T follicular helper cell (primary cell): ENCODE data around the gene STX19.
"Not testable (repeated sequence)": the region's sequence is repeated elsewhere in the genome, so short reads cannot be mapped to it uniquely, and the experiment has no call there.

ENCODE experiments used
- DNase-seq: peaks from one replicate; pipeline ENCODE4 v3.0.0-alpha.2; 2020; ENCODE audit warnings: low read depth

Gene STX19

DNA sequence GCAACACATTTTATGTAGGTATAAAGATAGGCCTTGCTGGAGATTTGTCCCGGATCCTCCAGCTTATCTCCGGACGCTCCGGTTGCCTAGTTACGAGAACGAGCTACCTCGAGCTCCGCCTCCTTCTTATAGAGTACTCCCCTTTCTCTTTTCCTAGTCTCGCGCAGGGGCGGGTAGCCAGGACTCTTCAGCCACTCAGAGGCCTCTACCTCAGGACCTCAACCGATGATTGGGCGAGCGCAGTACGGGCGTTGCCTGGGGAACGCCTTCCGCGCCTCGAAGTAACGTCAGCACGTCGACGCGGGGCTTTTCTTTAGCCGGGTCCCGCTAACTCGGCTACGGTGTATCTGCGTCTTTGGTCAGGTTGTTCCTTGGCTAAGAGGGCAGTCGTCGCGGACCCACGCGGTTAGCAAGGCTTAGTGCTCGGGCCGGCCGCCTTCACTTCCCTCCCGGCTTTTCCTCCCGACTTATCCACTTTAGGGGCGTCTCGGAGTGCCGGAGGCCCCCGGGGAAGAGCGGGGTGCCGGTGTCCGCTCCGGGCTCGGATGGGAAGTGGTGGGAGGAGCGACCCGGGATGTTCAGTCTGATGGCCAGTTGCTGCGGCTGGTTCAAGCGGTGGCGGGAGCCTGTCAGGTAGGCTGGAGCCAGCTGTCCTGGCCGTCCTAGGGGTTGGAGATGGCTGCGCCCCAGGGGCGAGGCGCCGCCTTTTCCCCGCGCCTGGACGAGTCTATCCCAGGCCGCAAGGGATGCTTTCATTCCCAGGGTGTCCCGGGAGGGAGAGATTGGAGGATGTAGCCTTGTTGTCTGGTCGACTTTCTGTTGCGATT is 48.3 kb downstream of the STX19 start, which contains the start of gene ARL13B:
ARL13B (plus strand) TSS at position 306 of the 827 bp plus-strand sequence; CDS start at position 575, 269 bp downstream.
- peak; percentile 92 for DNase-seq

DNA sequence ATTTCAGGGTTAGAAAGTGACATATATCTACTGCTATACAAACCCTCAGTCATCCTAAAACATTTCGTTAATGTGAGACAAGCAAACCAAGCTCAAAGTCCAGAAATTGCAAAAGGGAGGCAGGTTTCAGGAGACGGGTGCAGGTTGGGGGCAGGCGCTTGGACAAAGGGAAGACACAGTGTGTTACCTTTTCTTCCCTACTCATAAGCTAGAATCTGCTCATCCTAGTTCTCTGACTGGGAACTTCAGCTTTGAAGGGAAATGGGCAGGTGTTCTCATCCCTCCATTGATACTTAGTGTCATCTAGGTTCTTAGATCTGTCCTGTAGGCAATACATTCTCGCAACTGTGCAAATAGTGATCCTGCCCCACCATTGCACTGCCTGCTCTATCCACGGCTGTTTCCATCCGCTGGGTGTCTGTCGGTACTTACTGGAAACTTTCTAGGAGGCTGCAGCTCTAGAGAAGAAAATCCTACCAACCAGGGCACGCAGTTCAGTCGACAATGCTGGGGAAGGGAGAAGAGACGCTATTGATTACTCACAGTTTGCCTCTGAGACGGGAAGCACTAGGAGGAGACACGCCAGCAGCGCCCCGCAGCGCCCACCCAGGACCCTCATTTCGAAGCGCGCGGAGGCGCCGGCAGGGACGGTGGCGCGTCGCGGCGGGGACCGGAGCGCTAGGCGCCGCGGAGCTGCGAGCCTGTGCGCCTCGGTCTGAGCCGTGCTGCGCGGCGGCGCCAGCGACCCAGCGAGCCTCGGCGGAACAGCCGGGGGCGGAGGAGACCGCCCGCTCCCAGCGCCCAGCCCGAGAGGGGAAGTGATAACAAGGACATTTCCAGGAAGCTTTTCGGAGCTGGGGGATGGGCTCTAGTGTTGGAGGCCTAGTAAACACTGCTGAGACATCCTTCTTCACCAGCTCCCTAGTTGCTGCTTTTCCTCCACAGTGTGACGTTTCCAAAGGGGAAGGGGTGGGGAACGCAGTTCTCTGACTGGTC is 55.0 kb downstream of the STX19 start, which contains the start of gene PROS1:
PROS1 (minus strand) TSS at position 766 of the 996 bp plus-strand sequence; CDS start at position 619, 147 bp downstream.
- DNase-seq: peak; percentile 11

DNA sequence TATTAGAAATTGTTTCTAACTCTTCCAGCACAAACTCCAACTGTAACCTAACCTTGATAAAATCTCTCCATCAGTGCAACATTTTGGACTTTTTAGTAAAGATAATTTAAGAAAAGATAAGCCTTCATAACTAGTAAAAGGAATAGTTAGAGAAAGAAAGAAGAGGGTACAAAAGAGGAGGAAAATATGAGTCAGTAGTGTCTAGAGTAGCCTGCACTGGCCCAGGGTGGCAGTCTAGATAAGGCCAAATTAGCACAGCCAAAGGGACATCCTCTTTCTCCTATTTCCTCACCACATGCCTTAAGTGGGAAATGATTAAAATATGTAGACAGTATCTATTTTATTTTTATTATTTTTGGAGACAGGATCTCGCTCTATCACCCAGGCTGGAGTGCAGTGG is 58.4 kb downstream of the STX19 start:
- no peak for DNase-seq

DNA sequence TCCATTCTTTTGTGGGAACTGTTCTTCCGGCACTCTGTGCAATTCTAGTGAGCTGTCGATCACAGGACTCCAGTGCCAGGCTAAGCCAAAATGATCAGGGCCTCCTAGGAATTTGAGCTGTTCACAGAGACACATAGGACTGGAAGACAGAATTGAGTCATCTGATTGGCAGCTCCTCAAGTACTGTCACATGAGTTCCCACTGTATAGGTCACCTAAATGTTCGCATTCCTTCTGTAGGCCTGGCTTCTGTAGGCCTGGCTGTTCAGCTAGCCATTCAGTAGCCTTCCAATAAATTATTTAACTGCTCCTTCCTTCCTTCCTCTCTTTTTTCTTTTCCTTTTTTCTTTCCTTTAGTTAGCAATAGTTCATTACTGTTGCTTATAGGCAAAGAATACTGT is 59.0 kb downstream of the STX19 start:
- no peak for DNase-seq

DNA sequence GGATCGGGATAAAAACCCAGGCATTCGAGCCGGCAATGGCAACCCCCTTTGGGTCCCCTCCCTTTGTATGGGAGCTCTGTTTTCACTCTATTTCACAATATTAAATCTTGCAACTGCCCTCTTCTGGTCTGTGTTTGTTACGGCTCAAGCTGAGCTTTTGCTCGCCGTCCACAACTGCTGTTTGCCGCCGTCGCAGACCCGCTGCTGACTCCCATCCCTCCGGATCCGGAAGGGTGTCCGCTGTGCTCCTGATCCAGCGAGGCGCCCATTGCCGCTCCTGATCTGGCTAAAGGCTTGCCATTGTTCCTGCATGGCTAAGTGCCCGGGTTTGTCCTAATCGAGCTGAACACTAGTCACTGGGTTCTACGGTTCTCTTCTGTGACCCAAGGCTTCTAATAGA is 63.3 kb downstream of the STX19 start:
- not testable (repeated sequence) for DNase-seq
